ENCODE results near the gene TEKT5.

- TF ChIP-seq EZH2 (IDR thresholded peaks at IDR 0.05; ENCODE audit: low read length, missing control alignments): no peak
- TF ChIP-seq, protein P1, sequence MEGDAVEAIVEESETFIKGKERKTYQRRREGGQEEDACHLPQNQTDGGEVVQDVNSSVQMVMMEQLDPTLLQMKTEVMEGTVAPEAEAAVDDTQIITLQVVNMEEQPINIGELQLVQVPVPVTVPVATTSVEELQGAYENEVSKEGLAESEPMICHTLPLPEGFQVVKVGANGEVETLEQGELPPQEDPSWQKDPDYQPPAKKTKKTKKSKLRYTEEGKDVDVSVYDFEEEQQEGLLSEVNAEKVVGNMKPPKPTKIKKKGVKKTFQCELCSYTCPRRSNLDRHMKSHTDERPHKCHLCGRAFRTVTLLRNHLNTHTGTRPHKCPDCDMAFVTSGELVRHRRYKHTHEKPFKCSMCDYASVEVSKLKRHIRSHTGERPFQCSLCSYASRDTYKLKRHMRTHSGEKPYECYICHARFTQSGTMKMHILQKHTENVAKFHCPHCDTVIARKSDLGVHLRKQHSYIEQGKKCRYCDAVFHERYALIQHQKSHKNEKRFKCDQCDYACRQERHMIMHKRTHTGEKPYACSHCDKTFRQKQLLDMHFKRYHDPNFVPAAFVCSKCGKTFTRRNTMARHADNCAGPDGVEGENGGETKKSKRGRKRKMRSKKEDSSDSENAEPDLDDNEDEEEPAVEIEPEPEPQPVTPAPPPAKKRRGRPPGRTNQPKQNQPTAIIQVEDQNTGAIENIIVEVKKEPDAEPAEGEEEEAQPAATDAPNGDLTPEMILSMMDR (conservative IDR thresholded peaks at IDR 0.05 in 1 of 2, IDR thresholded peaks at IDR 0.05 in 1 of 2; ENCODE audit: low read depth in 1 of 2, low read length in 2 of 2): no peak
Observed at GRCh38 chr16:10635365-10636021, 59.2 kb downstream of the TEKT5 start.

Data from fibroblast of lung (primary cell).